GM10266 (cell line): ENCODE data around the gene ALDOA.
A peak's percentile ranks its signal among the peaks of the same experiment; 100 is the strongest.
"Not testable (repeated sequence)": the region's sequence is repeated elsewhere in the genome, so short reads cannot be mapped to it uniquely, and the experiment has no call there.

Source experiments
- DNase-seq: peaks from one replicate; pipeline ENCODE4 v3.0.0; 2012; ENCODE audit errors: extremely low spot score
- CTCF ChIP-seq: IDR thresholded peaks from 2 replicates; pipeline ENCODE4 v1.5.1; 2012; ENCODE audit warnings: mild to moderate bottlenecking, low read depth; ENCODE audit not compliant: control insufficient read depth, insufficient read depth; ENCODE audit errors: missing control alignments

The ALDOA gene

GRCh38 chr16:30065102-30065942 is at the start of gene ALDOA:
ALDOA (plus strand) TSS chr16:30065760; CDS start chr16:30066898, 1,138 bp downstream.
- no peak for TF ChIP-seq CTCF
- peak; percentile 96 for DNase-seq

- no peak for TF ChIP-seq CTCF
- DNase-seq = no peak
Observed at GRCh38 chr16:30016555-30017276, 48.8 kb upstream of the ALDOA start.

DNA sequence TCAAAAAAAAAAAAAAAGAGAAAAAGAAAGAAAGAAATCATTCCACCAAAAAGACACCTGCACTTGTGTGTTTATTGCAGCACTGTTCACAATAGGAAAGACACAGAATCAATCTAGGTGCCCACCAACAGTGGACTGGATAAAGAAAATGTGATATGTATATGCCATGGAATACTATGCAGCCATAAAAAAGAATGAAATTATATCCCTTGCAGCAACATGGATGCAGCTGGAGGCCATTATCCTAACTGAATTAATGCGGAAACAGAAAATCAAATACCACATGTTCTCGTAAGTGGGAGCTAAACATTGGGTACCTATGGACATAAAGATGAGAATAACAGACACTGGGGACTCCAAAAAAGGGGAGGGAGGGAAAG is 48.3 kb upstream of the ALDOA start:
- no peak for TF ChIP-seq CTCF
- no peak for DNase-seq

DNA sequence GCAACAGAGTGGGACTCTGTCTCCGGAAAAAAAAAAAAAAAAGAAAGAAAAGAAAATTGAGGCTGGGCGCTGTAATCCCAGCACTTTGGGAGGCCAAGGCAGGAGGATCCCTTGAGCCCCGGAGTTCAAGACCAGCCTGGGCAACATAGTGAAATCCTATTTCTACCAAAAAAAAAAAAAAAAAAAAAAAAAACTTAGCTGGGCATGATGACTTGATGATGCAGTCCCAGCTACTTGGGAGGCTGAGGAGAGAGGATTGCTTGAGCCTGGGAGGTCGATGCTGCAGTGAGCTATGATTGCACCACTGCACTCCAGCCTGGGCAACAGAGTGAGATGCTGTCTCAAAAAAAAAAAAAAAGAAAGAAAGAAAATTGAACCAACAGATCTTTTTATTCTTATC is 47.6 kb upstream of the ALDOA start:
- DNase-seq = not testable (repeated sequence)

- no peak for DNase-seq
- TF ChIP-seq CTCF = no peak
Observed at GRCh38 chr16:30018731-30019158, 46.8 kb upstream of the ALDOA start.

DNA sequence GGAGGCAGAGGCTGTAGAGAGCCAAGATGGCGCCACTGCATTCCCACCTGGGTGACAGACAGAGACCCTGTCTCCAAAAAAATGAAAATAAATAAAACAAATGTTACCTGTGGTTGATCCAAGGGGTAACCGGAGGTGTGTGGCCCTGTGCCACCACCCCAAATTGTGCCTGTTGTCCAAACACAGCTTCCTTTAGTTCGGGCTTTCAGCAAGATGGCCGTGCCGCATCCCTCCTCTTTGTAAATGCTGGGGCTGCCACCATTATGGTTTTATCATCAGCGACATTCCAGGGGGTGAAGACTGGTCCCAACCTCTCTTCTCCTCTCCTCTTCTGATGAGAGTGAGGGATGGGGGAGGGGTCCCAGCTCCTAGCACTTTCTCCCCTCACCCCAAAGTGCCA is 42.7 kb upstream of the ALDOA start, which contains the start of gene C16orf92:
C16orf92 (plus strand) TSS at position 312 of the 400 bp plus-strand sequence. CDS start 143 bp downstream, outside the sequence.
- no peak for TF ChIP-seq CTCF
- no peak for DNase-seq

GRCh38 chr16:30023586-30023985 is 42.0 kb upstream of the ALDOA start:
- no peak for DNase-seq
- TF ChIP-seq CTCF = no peak

DNA sequence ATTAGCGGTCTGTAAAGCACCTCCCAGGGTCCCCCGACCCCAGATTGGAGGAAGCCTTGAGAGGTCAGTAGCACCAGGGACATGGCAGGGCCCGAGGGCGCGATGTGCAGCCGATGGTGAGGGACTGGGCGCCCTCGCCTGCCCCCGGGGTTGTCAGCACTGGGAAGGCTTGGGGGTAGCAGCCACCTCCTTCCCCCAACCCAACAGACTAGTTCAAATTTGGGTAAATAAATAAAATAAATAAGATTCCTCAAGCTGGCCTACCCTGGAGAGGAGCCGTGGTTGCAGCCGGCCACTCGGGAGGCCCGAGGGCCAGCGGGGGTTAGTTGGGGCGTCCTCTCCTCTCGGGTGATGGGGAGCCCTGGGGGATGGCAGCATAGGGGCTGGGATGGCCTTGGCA is 41.1 kb upstream of the ALDOA start:
- no peak for TF ChIP-seq CTCF
- no peak for DNase-seq
